ENCODE measurements around the gene CCNF. TPM values are rescaled to one million over a fixed set of nuclear protein-coding genes. Genes with fewer than 3 reads are reported as not detected.

Gene CCNF
- polyA plus RNA-seq, 3 donors: 0.34 to 0.97 (median 0.68) TPM

GRCh38 chr16:2426941-2427361, 2.3 kb upstream of the CCNF start:
- intact Hi-C loops (cut with micrococcal nuclease): loop anchor here (5.0 to 10.0 kb wide), 4 partner anchors 35 to 85 kb away; partner anchors contain the start of genes ABCA3 (in 1 of the 2), NTN3 (in 1 of the 2), TBC1D24 (in 1 of the 2) and TEDC2 (in 1 of the 2)
- Histone ChIP-seq H3K27me3 (ENCODE audit: control insufficient read depth in 2 of 2, insufficient read depth in 2 of 2, low read length in 2 of 2) (no peaks in the 10 kb centered on the region), H3K4me2 (replicated peaks; ENCODE audit: extremely low read depth, low read length, poor library complexity, severe bottlenecking) (no peak overlapping the region), H3K4me1 (ENCODE audit: control insufficient read depth in 1 of 2, insufficient read depth in 2 of 2, low read length in 2 of 2) (peaks cover 20 to 28% of the 10 kb centered on the region in 2 donors), H2AFZ (ENCODE audit: insufficient read depth, low read depth, low read length, poor library complexity, severe bottlenecking) (no peak overlapping the region), H3K9ac (ENCODE audit: insufficient read depth, low read length, poor library complexity, severe bottlenecking) (no peak overlapping the region), H3K9me3 (replicated peaks in 1 of 2; ENCODE audit: control insufficient read depth in 1 of 2, insufficient read depth in 1 of 2, low read length in 2 of 2) (no peaks in the 10 kb centered on the region), H3K36me3 (replicated peaks in 1 of 2; ENCODE audit: control insufficient read depth in 1 of 2, insufficient read depth in 2 of 2, low read length in 2 of 2) (no peaks in the 10 kb centered on the region), H3K27ac (ENCODE audit: low read depth in 1 of 2, low read length in 2 of 2) (no peak overlapping the region), H4K20me1 (ENCODE audit: insufficient read depth, low read length) (no peaks in the 10 kb centered on the region), H3K4me3 (replicated peaks in 1 of 3; ENCODE audit: low read depth in 2 of 3, low read length in 3 of 3) (no peak overlapping the region), H3K79me2 (ENCODE audit: insufficient read depth, low read length) (peaks cover 24% of the 10 kb centered on the region)
- WGBS (ENCODE audit: insufficient coverage): 100% methylated on average over 6 of the region's 6 CpGs
- peaks cover 0 to 3% (median 2%) of the 10 kb centered on the region in 3 donors for H3K27me3 Mint-ChIP-seq (ENCODE audit: low read depth in 3 of 3)
- peak overlapping the region in 1 of 7 donors; percentile 57 for H3K27ac Mint-ChIP-seq
- H3K9me3 Mint-ChIP-seq: no peaks in the 10 kb centered on the region
- no peak for DNase-seq
- peaks cover 0 to 1% of the 10 kb centered on the region in 2 donors for H3K36me3 Mint-ChIP-seq
- peaks cover 33% of the 10 kb centered on the region for H3K4me1 Mint-ChIP-seq
- peak overlapping the region in 1 of 2 donors; percentile 24 for H3K4me3 Mint-ChIP-seq
- no peak for TF ChIP-seq CTCF (IDR thresholded peaks at IDR 0.05)

- Histone ChIP-seq H3K9ac (ENCODE audit: insufficient read depth, low read length, poor library complexity, severe bottlenecking) (no peak overlapping the region), H2AFZ (ENCODE audit: insufficient read depth, low read depth, low read length, poor library complexity, severe bottlenecking) (no peak overlapping the region), H3K27ac (ENCODE audit: low read depth in 1 of 2, low read length in 2 of 2) (no peak overlapping the region), H3K27me3 (ENCODE audit: control insufficient read depth in 2 of 2, insufficient read depth in 2 of 2, low read length in 2 of 2) (no peaks in the 10 kb centered on the region), H4K20me1 (ENCODE audit: insufficient read depth, low read length) (no peaks in the 10 kb centered on the region), H3K79me2 (ENCODE audit: insufficient read depth, low read length) (peaks cover 30% of the 10 kb centered on the region), H3K4me2 (replicated peaks; ENCODE audit: extremely low read depth, low read length, poor library complexity, severe bottlenecking) (no peak overlapping the region), H3K4me3 (replicated peaks in 1 of 3; ENCODE audit: low read depth in 2 of 3, low read length in 3 of 3) (no peak overlapping the region), H3K4me1 (ENCODE audit: control insufficient read depth in 1 of 2, insufficient read depth in 2 of 2, low read length in 2 of 2) (peaks cover 20 to 28% of the 10 kb centered on the region in 2 donors), H3K36me3 (replicated peaks in 1 of 2; ENCODE audit: control insufficient read depth in 1 of 2, insufficient read depth in 2 of 2, low read length in 2 of 2) (peaks cover 0 to 4% of the 10 kb centered on the region in 2 donors), H3K9me3 (replicated peaks in 1 of 2; ENCODE audit: control insufficient read depth in 1 of 2, insufficient read depth in 1 of 2, low read length in 2 of 2) (no peaks in the 10 kb centered on the region)
- Mint-ChIP-seq H3K9me3 (no peaks in the 10 kb centered on the region), H3K27me3 (ENCODE audit: low read depth in 3 of 3) (peaks cover 0 to 3% (median 2%) of the 10 kb centered on the region in 3 donors), H3K4me3 (peak overlapping the region; percentile 24 to 42), H3K27ac (peak overlapping the region in 1 of 7 donors; percentile 42), H3K36me3 (peaks cover 1 to 3% of the 10 kb centered on the region in 2 donors), H3K4me1 (peaks cover 33% of the 10 kb centered on the region)
- TF ChIP-seq CTCF (IDR thresholded peaks at IDR 0.05): no peak
- DNase-seq: no peak
- intact Hi-C loops (cut with micrococcal nuclease): loop anchor here (5.0 to 10.0 kb wide), 4 partner anchors 35 to 85 kb away; partner anchors contain the start of genes ABCA3 (in 1 of the 2), NTN3 (in 1 of the 2), TBC1D24 (in 1 of the 2) and TEDC2 (in 1 of the 2)
- 100% methylated on average over 3 of the region's 4 CpGs for WGBS (ENCODE audit: insufficient coverage)
These were observed 1.7 kb upstream of the CCNF start for GRCh38 chr16:2427526-2427925.

Data from CD14-positive monocyte (primary cell).